NCI-H460 (cell line): ENCODE data around the gene TTC39B. TPM values are rescaled to one million over a fixed set of nuclear protein-coding genes. Genes with fewer than 3 reads are reported as not detected.
A peak's percentile ranks its signal among the peaks of the same experiment; 100 is the strongest.

Experiments
- DNase-seq: peaks from one replicate; pipeline ENCODE4 v3.0.0-alpha.2; 2016; ENCODE audit warnings: low read depth; ENCODE audit errors: extremely low read depth
- total RNA-seq: library from RNA; depleted of rRNA; stranded (reverse); fragments of >200 nt; shearing (Covaris generic); gene quantifications from 2 replicates; pipeline ENCODE4 v1.2.3, GENCODE V29; 2014

Gene TTC39B
- total RNA-seq, 1 experiment from 2014 or later: 10.5 TPM

DNA sequence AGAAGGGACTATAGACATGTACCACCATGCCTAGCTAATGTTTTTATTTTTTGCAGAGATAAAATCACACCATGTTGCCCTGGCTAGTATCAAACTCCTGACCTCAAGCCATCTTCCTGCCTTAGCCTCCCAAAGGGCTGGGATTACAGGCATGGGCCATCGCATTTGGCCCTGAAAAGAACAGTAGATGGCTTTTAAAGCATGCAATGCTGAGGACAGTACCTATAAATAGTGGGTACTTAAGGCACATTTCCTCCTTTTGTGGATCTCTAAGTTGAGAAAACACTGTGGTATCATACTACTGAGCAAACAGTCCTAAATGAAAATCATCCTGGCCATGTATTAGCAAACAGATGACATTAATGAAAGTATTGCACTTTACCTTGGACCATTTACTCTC lies 119.4 kb downstream of the TTC39B start:
- DNase-seq: no peak

DNA sequence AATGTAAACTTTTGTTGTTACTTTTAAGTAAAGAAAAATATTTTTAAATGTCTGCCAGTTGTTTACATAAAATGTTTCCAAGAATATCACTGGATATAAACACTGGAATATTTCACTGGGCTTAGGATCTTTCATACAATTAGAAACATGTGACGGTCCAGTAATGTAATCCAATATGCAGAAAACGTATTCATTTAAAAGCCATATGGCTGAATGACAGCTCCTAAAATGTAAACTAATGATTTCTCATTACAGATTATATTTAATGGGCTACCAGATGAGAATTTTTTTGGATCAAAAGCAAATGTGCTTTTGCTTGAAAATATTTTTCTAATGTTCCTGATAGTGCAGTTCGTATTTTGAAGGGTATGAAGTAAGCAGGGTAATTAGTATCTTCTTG lies 124.3 kb downstream of the TTC39B start:
- DNase-seq: no peak

DNA sequence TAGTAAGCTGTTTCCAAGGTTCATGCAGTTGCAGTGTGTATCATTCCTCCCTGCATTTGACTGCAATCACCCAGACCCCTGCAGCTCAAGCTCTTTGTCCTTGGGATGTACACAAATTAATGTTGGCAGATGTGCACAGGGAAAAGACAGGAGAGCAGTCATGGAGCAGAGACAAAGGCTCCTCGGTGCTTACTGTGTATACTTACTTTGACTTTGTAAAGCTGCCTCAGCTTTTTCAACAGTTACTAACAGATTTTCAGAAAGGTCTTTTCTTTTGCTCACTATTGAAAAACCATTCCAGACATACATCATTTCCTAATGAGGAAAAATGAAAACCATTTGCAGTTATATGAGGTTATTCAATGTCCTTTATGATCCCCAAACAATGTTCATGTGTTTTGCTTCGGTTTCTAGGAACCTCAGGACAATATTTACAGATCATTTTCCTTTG lies 124.9 kb downstream of the TTC39B start:
- DNase-seq: no peak

DNA sequence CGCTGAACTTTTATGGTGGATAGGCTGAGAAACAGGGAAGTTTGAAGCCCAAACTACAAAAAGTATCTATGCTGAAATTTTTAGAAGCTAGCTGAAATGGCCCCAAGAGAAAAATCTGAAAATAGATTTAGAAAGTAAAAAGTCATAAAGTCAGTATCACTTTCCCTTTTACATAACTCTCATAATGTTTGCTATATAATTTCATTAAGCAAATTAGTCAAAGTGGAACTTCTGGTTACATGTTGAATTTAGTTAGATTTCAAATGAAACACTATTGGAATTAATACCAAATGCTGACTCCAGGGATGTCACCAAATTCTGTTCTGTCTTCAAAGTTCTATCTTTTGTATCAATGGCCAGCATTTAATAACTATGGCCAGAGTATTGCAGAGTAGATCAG lies 126.9 kb downstream of the TTC39B start:
- no peak for DNase-seq

DNA sequence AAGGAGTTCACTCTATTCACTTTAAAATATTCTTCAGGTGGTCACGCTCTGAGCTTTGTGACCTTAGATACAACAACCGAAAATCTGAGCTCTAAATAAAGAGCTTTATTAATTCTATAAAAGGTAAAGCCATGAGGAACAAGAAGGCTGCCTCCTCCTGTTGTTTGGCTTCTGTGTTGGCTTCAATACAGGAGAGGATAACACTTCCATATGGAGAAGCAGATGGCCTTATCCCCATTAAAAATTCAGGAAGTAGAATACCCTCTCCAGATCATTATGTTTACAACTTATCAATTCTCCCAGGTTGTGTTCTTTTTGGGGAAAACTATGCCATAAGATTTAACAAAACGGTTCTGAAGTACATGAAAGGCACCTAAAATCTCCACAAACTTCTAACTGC lies 128.4 kb downstream of the TTC39B start:
- DNase-seq: no peak

DNA sequence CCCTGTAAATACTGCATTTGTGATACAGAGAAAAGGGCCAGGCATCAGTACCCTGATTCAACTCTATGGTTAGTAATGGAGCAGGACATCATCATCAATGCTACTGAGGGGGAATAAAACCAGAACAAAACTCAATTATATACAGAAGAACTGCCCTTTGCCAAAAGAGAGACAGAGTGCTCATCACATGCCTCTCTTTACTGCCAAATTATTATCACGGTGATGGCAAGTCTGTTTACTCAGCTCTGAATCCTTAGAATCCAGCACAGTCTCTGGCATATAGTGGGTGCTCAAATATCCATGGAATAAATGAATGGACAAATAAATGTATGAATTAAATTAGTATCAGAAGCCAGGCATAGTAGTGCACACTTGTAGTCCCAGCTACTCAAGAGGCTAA lies 130.2 kb downstream of the TTC39B start:
- DNase-seq: no peak

DNA sequence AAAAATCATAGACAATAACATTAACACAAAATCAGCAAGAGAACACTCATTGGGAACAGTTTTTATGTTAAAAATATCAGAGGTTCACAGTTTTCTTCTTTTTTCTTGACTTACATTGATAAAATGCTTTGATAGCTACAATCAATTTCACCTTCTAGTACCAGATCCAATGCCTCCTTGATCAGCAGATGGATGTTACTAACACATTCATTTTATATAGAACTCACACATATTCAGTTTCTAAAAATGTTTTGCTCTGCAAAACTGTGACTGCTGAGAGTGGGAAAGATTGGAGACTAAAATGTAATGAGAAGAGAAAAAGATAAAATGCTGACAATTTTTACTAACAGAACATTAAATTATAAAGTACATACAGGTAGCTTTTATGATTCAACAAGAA lies 143.1 kb downstream of the TTC39B start:
- no peak for DNase-seq

DNA sequence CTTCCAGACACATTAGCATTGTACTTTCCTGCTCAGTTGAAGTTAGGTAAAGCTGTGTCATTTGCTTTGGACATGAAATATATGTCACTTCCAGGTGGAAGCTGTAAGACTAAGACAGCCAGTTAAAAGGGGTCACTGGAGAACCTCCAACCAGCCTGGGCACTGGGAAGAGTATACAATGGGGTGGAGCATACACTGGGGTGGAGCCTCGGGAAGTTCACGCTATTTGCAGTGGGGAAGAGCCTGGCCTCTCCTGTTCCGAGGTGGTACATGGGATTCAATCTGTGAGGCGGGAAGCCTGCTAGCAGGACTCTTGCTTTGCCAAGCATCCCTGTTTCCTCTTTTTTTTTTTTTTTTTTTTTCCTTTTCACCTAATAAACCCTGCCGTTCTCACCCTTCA lies 145.3 kb downstream of the TTC39B start:
- DNase-seq: no peak

DNA sequence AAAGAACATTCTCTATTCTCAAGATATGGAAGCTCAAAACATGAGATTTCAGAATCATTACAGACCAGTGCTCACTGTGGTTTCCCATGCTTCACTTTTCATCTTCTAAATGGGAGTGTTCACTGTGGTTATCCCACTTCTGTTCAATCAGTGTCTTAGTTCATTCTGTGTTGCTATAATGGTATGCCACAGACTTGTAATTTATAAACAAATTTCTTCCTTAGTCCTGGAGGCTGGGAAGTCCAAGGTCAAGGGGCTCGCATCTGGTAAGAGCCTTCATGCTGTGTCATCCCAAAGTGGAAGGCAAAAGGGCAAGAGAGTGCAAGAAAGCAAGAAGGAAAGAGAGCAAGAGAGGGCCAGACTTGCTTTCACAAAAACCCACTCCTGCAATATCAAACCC lies 146.3 kb downstream of the TTC39B start:
- DNase-seq: no peak

DNA sequence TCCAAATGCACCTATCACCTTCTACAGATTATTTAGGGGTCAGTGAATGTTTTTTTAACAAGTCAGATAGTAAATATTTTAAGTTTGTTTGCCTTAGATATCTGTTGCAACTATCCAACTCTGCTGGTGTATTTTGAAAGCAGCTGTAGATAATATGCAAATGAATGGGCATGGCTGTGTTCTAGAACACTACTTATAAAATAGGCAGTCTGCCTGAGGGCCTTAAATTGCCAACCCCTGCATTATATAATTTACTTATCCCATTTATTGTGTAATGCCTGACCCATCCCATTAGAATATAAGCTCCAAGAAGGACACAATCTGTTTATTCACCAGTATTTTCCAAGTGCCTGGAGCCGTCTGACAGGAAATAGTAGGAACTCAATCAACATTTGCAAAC lies 149.0 kb downstream of the TTC39B start:
- no peak for DNase-seq

DNA sequence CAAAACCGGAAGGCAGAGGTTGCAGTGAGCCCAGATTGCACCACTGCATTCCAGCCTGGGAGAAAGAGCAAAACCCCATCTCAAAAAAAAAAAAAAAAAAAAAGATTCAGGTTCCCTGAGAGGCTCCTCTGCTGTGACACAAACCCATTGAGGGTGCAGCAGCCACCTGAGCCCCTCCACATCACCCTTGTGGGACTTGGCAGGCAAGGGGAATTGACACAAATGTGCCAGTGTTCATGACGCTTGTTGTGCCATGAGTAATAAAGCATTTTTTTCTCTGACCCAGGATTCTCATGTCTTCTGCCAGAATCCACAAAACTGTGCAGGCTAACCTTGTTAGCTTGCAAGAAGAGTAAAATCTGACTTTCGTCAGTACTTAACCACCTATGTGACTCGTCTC lies 149.6 kb downstream of the TTC39B start:
- DNase-seq: no peak

DNA sequence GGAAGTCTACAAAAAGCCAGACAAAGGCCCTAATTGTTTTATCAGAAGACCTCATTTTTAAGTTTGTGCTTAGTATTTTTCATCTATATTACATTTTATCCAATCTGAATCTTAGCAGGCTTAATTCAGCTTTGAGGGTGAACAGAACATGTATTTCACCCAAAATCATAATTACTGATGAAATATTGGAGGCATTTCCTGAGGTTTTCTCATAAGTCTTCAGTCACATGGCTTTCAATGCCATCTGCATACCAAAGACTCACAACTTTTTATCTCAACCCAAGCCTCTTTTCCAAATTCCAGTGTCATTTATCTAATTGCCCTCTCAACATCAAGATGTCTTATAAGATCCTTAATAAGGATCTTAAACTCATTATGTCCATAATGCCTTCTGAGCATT lies 150.8 kb downstream of the TTC39B start:
- no peak for DNase-seq

DNA sequence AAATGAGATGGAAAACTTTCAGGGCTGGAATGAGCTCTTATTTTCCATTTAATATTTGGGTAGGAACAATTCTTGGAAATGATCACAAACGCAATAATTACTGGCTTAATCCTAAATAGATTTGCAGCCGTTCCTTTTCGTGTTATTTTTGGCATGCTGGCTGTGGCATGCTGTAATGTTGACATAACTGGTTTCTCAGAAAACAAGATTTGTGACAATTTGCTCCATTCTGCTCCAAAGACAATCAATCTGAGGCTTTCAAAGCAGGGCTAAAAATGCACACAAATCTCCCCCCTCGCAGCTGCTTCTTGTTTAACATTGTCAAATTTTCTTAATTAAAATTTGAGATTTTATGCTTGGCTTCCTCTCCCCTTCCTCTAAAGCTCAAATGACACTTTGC lies 151.2 kb downstream of the TTC39B start:
- DNase-seq: no peak

DNA sequence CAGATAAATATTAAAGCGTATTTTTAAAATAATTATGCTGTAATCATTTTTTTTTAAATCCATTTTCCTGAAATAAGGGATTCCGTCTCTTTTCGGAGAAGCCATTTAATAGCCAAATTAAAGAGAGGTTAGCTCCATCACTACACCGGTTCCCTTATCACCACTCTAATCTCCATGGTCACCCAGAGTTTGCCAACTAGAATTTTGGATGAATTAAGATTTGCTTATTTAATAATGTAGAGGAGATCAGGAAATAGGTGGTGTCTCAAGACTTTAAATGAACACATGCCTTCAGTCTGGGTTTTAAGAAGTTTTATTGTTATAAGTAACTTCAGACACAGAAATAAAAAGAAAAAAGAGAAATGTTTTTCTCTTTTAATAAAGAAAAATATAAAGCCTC lies 151.7 kb downstream of the TTC39B start:
- DNase-seq: no peak

DNA sequence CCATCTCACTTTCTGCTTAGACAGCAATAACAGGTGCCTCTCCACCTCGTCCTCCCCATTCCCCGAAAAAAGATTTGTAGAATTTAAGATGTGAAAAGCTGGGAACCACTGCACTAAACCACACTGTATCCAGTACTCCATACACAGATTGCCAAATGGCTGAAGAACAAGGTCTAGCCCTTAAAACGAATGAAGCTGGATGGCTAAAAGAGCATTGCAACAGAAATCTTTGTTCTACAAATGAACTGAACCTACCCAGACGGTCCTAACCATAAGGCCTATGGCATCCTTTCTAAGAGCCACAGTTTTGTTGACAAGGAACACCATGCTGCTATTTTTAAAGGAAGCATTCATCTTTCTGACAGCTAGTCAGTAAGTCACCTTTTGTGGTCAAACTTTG lies 152.3 kb downstream of the TTC39B start:
- no peak for DNase-seq

DNA sequence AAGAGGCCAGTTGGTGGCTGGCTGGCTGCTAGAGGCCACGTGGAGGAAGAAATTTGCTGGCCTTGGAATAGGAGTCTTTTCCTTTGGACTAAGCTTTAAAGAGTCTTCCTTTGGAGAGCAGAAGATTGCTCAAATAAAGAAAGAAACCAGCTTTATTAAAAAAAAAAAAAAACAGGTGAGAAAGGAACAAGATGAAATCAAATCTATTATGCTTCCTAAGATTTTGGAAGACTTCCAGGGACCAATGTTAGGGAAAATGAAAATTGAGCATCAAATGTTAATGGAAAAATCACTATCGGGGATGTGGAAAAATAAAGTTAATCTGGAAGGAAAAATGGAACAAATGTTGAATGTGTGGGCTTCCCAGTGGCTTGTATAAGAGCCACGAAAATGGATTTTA lies 153.1 kb downstream of the TTC39B start:
- DNase-seq: no peak

DNA sequence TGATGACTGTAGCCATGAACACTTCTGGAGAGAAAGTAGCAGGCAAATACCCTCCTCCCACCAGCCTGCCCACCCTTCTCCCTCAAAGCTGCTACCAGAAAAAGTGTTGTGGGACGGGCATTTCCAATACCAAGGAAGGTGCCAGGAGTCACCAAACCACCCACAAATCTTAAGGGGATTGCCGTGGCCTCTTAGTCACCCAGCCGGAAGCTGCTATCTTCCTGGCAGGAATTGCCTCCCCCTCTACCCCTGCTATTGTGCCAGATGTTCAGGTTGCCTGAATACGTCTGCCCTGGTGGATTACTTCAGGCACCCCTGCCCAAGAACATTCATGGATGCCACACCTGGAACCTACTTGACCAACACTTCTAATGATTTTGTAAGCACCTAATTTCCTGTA lies 156.1 kb downstream of the TTC39B start:
- DNase-seq: no peak

DNA sequence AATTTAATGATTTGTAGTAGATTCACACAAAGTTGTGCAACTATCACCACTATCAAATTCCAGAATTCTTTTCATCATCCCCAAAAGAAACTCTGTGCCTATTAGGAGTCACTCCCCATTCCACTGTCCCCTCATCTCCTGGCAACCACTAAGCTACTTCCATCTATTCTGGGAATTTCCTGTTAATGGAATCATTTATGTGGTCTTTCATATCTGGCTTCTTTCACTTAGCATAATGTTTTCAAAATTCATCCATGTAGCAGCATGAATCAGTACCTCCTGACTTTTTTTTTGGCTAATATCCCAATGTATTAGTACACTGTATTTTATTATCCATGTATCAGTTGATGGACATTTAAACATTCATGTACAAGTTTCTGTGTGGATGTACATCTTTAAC lies 157.6 kb downstream of the TTC39B start:
- DNase-seq: no peak

DNA sequence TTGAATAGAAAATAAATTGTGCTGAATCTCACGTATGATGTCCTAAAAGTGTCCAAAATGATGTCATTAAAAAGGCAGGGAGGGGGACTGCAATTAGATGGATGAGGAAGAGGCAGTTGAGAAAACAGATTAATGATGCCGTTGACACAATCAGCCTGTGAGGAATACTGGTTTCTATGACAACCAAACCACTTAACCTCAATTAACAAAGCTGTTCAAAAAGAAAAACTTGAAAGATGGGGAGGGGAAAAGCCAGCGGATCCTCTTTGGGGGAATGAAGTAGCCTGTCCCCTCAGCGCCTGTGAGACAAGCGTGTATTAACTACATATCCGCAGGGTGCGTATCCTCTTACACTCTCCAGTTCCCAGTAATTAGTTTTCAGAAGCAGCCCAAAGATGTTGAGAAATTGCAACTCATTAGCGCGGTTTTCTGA lies 160.7 kb downstream of the TTC39B start:
- DNase-seq: no peak

DNA sequence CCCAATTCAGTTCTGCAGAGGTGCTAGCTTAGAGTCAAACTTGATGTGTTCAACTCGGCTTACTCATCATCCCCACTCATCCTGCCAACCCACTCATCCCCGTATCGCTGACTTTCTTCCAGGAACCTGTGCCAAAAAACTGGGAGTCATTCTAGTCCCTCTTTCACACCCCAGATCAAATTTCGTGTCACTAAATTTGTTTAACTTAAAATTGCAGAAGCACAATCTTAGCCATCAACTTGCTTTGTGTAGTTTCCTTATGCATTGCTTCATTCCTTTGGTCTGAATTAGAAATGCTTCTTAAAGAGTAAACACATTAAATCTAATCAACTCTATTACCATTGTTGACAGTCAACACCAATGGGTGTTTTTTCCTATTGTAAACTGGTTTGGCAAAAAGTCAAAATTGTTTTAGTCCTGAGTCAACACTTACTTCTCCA lies 162.4 kb downstream of the TTC39B start:
- DNase-seq: no peak

DNA sequence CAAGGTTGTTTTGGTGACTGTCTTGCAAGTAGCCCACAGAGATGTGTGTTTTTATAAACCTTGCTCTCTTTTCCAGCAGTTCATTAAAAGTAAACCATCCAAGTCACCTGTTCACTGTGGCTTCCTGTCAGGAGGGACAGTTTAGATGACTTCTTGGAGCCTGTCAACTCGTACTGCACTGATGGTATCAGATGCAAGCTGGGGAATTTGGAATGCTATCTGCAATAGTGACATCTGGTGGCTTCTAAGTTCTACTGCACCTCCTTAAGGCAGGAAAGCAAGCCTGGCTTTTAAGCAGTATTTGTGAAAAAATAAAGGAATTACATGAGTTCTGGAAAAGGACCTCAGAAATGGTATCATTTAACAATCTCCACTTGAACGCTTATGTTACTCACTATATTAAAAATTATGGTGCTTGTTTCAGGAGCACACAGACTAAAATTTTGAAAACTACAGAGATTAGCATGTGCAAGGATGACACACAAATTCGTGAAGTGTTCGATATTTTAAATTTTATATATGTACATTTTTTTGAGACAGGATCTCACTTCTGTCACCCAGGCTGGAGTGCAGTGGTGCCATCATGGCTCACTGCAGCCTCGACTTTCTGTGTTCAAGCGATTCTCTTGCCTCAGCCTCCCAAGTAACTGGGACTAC lies 164.0 kb downstream of the TTC39B start:
- DNase-seq: peak; percentile 27

DNA sequence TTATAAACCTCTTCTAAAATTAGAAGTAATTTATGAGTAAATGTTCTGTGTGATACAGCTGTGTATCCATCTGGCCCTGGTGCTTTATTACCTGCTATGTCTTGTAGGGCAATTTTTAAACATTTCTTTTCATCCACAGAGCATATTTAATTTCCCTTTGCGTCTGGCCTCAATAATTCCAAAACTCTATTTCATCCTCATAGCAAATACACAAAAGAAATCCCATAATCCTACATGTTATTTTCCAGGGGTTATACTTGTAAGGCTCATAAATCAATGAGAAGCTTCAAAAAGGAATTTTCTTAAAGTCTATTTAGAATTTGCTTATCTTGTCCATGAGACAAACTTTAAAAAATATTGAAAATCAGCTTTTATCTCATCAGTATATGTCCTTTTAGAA lies 167.0 kb downstream of the TTC39B start:
- DNase-seq: no peak

DNA sequence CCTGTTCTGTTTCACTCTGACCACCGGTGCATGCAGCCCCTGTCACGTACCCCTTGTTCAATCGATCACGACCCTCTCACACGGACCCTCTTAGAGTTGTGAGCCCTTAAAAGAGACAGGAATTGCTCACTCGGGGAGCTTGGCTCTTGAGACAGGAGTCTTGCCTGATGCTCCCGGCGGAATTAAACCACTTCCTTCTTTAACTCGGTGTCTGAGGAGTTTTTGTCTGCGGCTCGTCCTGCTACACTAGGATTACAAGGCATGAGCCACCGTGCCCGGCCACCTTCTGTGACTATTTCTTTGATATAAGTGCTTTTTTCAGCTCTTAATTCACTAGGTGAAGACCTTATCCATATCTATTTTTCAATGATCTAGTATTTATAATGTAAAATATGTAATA lies 167.5 kb downstream of the TTC39B start:
- no peak for DNase-seq
